ENCODE results near the gene NFRKB.

DNA sequence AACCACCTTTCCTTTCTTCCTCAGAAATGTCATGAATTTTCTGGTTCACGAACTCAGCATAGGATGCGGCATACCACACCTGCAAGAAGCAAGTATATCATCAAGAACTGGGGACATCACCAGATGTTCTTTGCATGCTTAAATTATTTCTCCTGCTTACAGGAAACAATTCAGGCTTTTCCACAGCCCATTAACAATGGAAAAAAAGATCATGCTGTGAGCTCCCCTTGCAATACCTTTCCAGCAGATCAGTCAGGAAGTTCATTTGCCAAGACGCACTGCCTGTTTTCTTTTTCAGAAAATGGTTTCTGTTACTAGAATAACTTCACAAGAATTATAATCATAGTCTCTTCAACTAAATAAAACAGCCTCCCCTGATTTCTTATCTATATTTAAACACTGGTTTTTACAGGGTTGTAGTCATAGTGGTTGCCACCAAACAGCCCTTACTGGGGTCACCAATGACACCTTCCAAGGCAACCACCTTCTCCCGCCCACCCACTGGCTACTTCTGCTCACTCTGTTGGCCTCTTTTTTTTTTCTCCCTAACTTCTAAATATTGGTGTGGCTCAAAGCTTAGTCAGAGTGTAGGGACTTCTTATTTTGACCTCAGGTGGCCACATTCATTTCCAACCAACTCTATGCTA lies 42.3 kb upstream of the NFRKB start:
- TF ChIP-seq, protein P1, sequence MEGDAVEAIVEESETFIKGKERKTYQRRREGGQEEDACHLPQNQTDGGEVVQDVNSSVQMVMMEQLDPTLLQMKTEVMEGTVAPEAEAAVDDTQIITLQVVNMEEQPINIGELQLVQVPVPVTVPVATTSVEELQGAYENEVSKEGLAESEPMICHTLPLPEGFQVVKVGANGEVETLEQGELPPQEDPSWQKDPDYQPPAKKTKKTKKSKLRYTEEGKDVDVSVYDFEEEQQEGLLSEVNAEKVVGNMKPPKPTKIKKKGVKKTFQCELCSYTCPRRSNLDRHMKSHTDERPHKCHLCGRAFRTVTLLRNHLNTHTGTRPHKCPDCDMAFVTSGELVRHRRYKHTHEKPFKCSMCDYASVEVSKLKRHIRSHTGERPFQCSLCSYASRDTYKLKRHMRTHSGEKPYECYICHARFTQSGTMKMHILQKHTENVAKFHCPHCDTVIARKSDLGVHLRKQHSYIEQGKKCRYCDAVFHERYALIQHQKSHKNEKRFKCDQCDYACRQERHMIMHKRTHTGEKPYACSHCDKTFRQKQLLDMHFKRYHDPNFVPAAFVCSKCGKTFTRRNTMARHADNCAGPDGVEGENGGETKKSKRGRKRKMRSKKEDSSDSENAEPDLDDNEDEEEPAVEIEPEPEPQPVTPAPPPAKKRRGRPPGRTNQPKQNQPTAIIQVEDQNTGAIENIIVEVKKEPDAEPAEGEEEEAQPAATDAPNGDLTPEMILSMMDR (IDR thresholded peaks at IDR 0.05) = no peak
- TF ChIP-seq POLR2AphosphoS5 (IDR thresholded peaks at IDR 0.05; ENCODE audit: insufficient read depth in 1 of 2, low read depth in 1 of 2) (no peak), POLR2A (IDR thresholded peaks at IDR 0.05) (no peak)
